ENCODE measurements around the gene HIVEP1.
"Not testable (repeated sequence)": the region's sequence is repeated elsewhere in the genome, so short reads cannot be mapped to it uniquely, and the experiment has no call there.

HIVEP1 gene

DNA sequence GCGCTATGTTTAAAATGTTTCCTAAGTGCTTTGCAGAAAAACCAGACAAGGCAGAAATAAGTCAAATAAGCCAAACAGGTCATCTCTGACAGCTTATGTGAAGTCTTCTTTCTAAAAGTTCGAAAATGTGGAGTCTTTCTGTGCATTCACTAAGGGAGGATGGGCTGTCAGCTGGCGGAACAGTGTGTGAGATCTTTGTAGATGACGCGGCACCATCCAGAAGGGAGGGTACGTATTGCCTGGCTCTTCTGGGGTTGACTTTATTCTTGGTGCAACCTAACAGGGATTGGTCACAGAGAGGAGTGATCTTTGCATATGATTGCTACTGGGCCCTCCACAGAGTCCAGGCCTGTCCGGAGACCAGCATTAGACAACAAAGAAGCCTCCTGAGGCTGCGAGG is 163.5 kb downstream of the HIVEP1 start:
- no peak overlapping the region for H3K4me3 Mint-ChIP-seq
- DNase-seq: no peak
- no peak overlapping the region for H3K27ac Mint-ChIP-seq
- H3K4me1 Mint-ChIP-seq: peaks cover 19% of the 10 kb centered on the region
- no peaks in the 10 kb centered on the region for H3K36me3 Mint-ChIP-seq (ENCODE audit: low read depth)
- no peaks in the 10 kb centered on the region for H3K27me3 Mint-ChIP-seq (ENCODE audit: low read depth, poor library complexity)
- H3K9me3 Mint-ChIP-seq: no peaks in the 10 kb centered on the region
- no peak for TF ChIP-seq CTCF (IDR thresholded peaks at IDR 0.05)

GRCh38 chr6:12176782-12177181 is 164.7 kb downstream of the HIVEP1 start:
- not testable (repeated sequence) for DNase-seq; H3K36me3 Mint-ChIP-seq (ENCODE audit: low read depth); H3K27me3 Mint-ChIP-seq (ENCODE audit: low read depth, poor library complexity); H3K9me3 Mint-ChIP-seq; H3K27ac Mint-ChIP-seq; H3K4me3 Mint-ChIP-seq
- H3K4me1 Mint-ChIP-seq: peaks cover 19% of the 10 kb centered on the region

GRCh38 chr6:12178521-12178920 is 166.4 kb downstream of the HIVEP1 start:
- no peaks in the 10 kb centered on the region for H3K27me3 Mint-ChIP-seq (ENCODE audit: low read depth, poor library complexity)
- no peak overlapping the region for H3K27ac Mint-ChIP-seq
- no peak for TF ChIP-seq CTCF (IDR thresholded peaks at IDR 0.05)
- no peak for DNase-seq
- no peaks in the 10 kb centered on the region for H3K36me3 Mint-ChIP-seq (ENCODE audit: low read depth)
- H3K4me1 Mint-ChIP-seq: peaks cover 9% of the 10 kb centered on the region
- no peak overlapping the region for H3K4me3 Mint-ChIP-seq
- H3K9me3 Mint-ChIP-seq: no peaks in the 10 kb centered on the region

DNA sequence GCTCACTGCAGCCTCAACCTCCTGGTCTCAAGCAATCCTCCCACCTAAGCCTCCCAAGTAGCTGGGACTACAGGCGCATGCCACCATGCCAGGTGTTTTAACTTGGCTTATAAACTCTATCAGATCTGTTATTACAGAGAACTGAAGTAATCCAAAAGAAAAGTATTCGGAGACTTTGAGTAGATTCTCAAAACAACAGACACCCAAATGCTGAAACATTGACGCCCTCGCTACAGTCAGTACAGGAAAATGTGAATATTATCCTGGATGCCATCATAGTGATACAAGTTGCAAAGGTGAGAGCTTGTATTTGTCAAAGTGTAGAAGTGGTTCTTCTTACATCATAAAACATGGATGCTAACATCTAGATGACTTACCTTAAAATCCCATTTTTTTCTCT is 169.4 kb downstream of the HIVEP1 start:
- Mint-ChIP-seq H3K9me3 (no peaks in the 10 kb centered on the region), H3K4me1 (no peaks in the 10 kb centered on the region), H3K27me3 (ENCODE audit: low read depth, poor library complexity) (no peaks in the 10 kb centered on the region), H3K4me3 (no peak overlapping the region), H3K27ac (no peak overlapping the region), H3K36me3 (ENCODE audit: low read depth) (no peaks in the 10 kb centered on the region)
- DNase-seq: no peak
- no peak for TF ChIP-seq CTCF (IDR thresholded peaks at IDR 0.05)

- no peaks in the 10 kb centered on the region for H3K36me3 Mint-ChIP-seq (ENCODE audit: low read depth)
- no peak overlapping the region for H3K4me3 Mint-ChIP-seq
- H3K27ac Mint-ChIP-seq: no peak overlapping the region
- DNase-seq: no peak
- H3K27me3 Mint-ChIP-seq (ENCODE audit: low read depth, poor library complexity): no peaks in the 10 kb centered on the region
- H3K4me1 Mint-ChIP-seq: no peaks in the 10 kb centered on the region
- no peak for TF ChIP-seq CTCF (IDR thresholded peaks at IDR 0.05)
- no peaks in the 10 kb centered on the region for H3K9me3 Mint-ChIP-seq
Measured at GRCh38 chr6:12182676-12183075, 170.6 kb downstream of the HIVEP1 start.

DNA sequence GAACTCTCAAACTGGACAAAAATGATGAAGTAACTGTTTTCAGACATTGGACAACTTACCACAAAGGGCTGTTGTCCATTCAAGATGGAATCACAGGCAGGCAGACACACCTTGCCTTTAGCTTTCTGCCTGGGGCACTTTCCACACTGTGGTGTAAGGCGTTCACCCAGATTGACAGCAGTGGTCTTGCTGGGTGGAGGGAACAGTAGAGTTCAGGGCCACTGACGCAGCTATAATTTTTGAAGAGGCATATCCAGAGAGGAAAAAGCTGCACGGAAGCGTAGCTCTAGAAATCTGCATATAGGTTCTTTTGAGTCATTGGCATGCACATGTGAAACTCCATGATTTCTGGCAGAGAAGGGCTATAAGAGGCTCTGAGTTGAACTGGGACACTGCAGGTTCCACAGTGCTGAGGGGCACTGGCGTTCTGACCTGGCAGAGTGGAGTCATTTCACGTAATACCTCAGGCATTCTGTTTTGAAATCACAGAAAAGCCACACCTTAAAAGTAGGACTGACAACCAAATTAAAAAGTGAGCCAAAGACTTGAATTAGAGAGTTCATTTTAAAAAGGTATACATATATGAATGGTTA is 173.1 kb downstream of the HIVEP1 start:
- Mint-ChIP-seq H3K27ac (no peak overlapping the region), H3K4me3 (no peak overlapping the region), H3K9me3 (no peaks in the 10 kb centered on the region), H3K36me3 (ENCODE audit: low read depth) (no peaks in the 10 kb centered on the region), H3K4me1 (no peaks in the 10 kb centered on the region), H3K27me3 (ENCODE audit: low read depth, poor library complexity) (no peaks in the 10 kb centered on the region)
- DNase-seq: no peak
- no peak for TF ChIP-seq CTCF (IDR thresholded peaks at IDR 0.05)
